Measurements from ENCODE around the gene PCDHB6.
"Not testable (repeated sequence)": the region's sequence is repeated elsewhere in the genome, so short reads cannot be mapped to it uniquely, and the experiment has no call there.

PCDHB6 gene

DNA sequence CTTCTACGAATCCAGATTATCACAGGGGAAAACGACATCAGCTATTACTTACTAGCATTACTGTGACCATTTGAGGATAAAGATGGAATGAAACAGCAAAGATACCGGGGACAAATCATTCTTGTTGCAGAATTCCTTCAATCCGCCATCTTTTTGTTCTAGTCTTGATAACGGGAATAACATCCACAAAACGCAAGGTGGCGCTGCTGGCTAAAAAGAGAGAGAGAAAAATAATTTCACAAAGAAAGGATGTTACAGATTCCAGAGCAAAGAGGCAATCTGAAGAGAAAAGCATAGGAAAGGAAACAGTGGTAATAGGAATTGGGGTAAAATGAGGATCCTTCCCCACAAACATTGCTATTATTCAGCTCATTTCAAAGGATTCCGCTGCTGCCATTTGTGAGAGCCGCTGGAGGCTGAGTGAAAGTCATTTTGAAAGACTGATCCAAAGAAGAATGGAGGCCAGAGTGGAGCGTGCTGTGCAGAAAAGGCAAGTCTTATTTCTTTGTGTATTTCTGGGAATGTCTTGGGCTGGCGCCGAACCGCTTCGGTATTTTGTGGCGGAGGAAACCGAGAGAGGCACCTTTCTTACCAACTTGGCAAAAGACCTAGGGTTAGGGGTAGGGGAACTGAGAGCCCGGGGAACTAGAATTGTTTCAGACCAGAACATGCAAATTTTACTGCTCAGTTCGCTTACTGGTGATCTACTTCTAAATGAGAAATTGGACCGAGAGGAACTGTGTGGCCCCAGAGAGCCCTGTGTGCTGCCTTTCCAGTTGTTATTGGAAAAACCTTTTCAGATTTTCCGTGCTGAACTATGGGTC is 22.7 kb downstream of the PCDHB6 start, which contains the start of gene PCDHB7:
TSS of gene PCDHB7 (plus strand) at position 264 of the 824 bp plus-strand sequence. CDS start at position 456, 192 bp downstream.
- DNase-seq, result no peak

DNA sequence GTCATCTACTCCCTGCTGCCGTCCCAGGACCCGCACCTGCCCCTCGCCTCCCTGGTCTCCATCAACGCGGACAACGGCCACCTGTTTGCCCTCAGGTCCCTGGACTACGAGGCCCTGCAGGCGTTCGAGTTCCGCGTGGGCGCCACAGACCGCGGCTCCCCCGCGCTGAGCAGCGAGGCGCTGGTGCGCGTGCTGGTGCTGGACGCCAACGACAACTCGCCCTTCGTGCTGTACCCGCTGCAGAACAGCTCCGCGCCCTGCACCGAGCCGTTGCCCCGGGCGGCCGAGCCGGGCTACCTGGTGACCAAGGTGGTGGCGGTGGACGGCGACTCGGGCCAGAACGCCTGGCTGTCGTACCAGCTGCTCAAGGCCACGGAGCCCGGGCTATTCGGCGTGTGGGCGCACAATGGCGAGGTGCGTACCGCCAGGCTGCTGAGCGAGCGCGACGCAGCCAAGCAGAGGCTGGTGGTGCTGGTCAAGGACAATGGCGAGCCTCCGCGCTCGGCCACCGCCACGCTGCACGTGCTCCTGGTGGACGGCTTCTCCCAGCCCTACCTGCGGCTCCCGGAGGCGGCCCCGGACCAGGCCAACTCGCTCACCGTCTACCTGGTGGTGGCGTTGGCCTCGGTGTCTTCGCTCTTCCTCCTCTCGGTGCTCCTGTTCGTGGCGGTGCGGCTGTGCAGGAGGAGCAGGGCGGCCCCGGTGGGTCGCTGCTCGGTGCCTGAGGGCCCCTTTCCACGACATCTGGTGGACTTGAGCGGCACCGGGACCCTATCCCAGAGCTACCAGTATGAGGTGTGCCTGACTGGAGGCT is 24.6 kb downstream of the PCDHB6 start:
- not testable (repeated sequence) for DNase-seq

- peak; percentile 1 for DNase-seq
Measured at GRCh38 chr5:141175933-141176332, 26.1 kb downstream of the PCDHB6 start.

DNA sequence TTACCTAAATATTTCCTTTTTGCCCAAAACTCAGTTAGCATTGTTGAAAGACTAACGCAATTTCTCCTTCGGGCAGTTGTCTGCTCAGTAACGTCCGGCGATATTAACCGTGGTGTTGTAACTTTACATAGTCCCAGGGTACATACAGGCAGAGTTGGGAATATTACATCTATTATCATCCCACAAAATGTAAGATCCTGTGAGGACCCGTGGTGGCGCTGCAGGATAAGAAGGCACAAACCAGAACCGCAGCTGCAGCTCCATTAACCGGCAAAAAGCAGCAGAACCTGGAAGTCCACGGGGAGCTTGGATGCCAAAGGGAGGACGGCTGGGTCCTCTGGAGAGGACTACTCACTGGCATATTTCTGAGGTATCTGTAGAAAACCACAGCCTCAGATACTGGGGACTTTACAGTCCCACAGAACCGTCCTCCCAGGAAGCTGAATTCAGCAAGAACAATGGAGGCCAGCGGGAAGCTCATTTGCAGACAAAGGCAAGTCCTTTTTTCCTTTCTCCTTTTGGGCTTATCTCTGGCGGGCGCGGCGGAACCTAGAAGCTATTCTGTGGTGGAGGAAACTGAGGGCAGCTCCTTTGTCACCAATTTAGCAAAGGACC is 27.8 kb downstream of the PCDHB6 start, which contains the start of gene PCDHB8:
TSS of gene PCDHB8 (plus strand) at position 214 of the 615 bp plus-strand sequence. CDS start at position 459, 245 bp downstream.
- not testable (repeated sequence) for DNase-seq

DNA sequence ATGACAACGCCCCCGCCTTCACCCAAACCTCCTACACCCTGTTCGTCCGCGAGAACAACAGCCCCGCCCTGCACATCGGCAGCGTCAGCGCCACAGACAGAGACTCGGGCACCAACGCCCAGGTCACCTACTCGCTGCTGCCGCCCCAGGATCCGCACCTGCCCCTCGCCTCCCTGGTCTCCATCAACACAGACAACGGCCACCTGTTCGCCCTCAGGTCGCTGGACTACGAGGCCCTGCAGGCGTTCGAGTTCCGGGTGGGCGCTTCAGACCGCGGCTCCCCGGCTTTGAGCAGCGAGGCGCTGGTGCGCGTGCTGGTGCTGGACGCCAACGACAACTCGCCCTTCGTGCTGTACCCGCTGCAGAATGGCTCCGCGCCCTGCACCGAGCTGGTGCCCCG is 29.5 kb downstream of the PCDHB6 start:
- DNase-seq, result not testable (repeated sequence)

DNA sequence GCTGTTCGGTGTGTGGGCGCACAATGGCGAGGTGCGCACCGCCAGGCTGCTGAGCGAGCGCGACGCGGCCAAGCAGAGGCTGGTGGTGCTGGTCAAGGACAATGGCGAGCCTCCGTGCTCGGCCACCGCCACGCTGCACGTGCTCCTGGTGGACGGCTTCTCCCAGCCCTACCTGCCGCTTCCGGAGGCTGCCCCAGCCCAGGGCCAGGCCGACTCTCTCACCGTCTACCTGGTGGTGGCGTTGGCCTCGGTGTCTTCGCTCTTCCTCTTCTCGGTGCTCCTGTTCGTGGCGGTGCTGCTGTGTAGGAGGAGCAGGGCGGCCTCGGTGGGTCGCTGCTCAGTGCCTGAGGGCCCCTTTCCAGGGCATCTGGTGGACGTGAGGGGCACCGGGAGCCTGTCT is 30.0 kb downstream of the PCDHB6 start:
- DNase-seq, result not testable (repeated sequence)

GRCh38 chr5:141180313-141180712 is 30.5 kb downstream of the PCDHB6 start:
- no peak for DNase-seq

- DNase-seq, result no peak
Measured at GRCh38 chr5:141182248-141182647, 32.4 kb downstream of the PCDHB6 start, which contains the start of gene PCDHB16. Gene PCDHB16, plus strand, starts transcription at chr5:141182387. Its CDS starts 173 bp downstream, at chr5:141182560.

- not testable (repeated sequence) for DNase-seq
Measured at GRCh38 chr5:141184117-141184855, 34.4 kb downstream of the PCDHB6 start.

- DNase-seq, result no peak
Measured at GRCh38 chr5:141186897-141187512, 37.1 kb downstream of the PCDHB6 start, which contains the start of gene PCDHB9. Gene PCDHB9, plus strand, starts transcription at chr5:141187161. Its CDS starts 158 bp downstream, at chr5:141187319.

- DNase-seq, result not testable (repeated sequence)
Measured at GRCh38 chr5:141188682-141189081, 38.8 kb downstream of the PCDHB6 start.

GRCh38 chr5:141189131-141189530 is 39.3 kb downstream of the PCDHB6 start:
- DNase-seq, result not testable (repeated sequence)

- DNase-seq, result no peak
Measured at GRCh38 chr5:141192110-141192725, 42.4 kb downstream of the PCDHB6 start, which contains the start of gene PCDHB10. Gene PCDHB10, plus strand, starts transcription at chr5:141192353. Its CDS starts 200 bp downstream, at chr5:141192553.

GRCh38 chr5:141194332-141194731 is 44.5 kb downstream of the PCDHB6 start:
- not testable (repeated sequence) for DNase-seq

- no peak for DNase-seq
Measured at GRCh38 chr5:141196363-141196762, 46.5 kb downstream of the PCDHB6 start.

GRCh38 chr5:141199359-141200235 is 49.7 kb downstream of the PCDHB6 start, which contains the start of gene PCDHB11:
Gene PCDHB11, plus strand, starts transcription at chr5:141199627. Its CDS starts 148 bp downstream, at chr5:141199775.
- no peak for DNase-seq

GRCh38 chr5:141201126-141201525 is 51.3 kb downstream of the PCDHB6 start:
- not testable (repeated sequence) for DNase-seq

- DNase-seq, result not testable (repeated sequence)
Measured at GRCh38 chr5:141201646-141202045, 51.8 kb downstream of the PCDHB6 start.

All from inflammatory macrophage treated with lipopolysaccharide for 4 hours (primary cell).